Esophagus squamous epithelium (tissue), 5 donors: ENCODE results near the gene BCL7A. TPM values are rescaled to one million over a fixed set of nuclear protein-coding genes. Genes with fewer than 3 reads are reported as not detected.
A peak's percentile ranks its signal among the peaks of the same experiment; 100 is the strongest.

ENCODE experiments used
- DNase-seq: peaks from one replicate; lab custom pipeline; 2025; lab: John Stamatoyannopoulos, UW
- H3K27ac ChIP-seq, 4 donors: fragments of 200-600 bp; sonication (generic); one replicate each; pipeline ENCODE4 v1.5.1; 2016 to 2019; ENCODE audit warnings: mild to moderate bottlenecking in 1 of 4
- H3K27me3 ChIP-seq, 4 donors: fragments of 200-600 bp; sonication (generic); 1 replicate in 3 of 4; 2 replicates in 1 of 4; pipeline versions ENCODE4 v1.5.1 to v1.6.0; 2017 to 2021; ENCODE audit warnings: antibody characterized with exemption in 1 of 4
- H3K36me3 ChIP-seq, 3 donors: fragments of 200-600 bp; sonication (generic); one replicate each; pipeline ENCODE4 v1.5.1; 2016 to 2019
- H3K4me1 ChIP-seq, 3 donors: fragments of 200-600 bp; sonication (generic); one replicate each; pipeline ENCODE4 v1.5.1; 2017 to 2019
- H3K4me3 ChIP-seq, 4 donors: fragments of 200-600 bp; sonication (generic); 1 replicate in 3 of 4; 2 replicates in 1 of 4; pipeline ENCODE4 v1.5.1; 2016 to 2019; ENCODE audit warnings: mild to moderate bottlenecking in 2 of 4, moderate library complexity in 1 of 4
- H3K9me3 ChIP-seq, 3 donors: fragments of 200-600 bp; sonication (generic); one replicate each; pipeline ENCODE4 v1.5.1; 2016 to 2019
- CTCF ChIP-seq, 6 experiments: fragments of 450-650 bp in 4 of 6; fragments of 200-600 bp in 2 of 6; sonication (generic) in 2 of 6; IDR thresholded peaks; one replicate each; pipeline ENCODE4 v1.5.1; 2016 to 2019; ENCODE audit warnings: antibody characterized with exemption in 6 of 6, mild to moderate bottlenecking in 4 of 6, moderate library complexity in 4 of 6
- POLR2A ChIP-seq, 4 donors: fragments of 450-650 bp; IDR thresholded peaks; one replicate each; pipeline ENCODE4 v1.6.1; 2017; ENCODE audit warnings: antibody characterized with exemption in 4 of 4, mild to moderate bottlenecking in 4 of 4, moderate library complexity in 3 of 4
- WGBS, 2 donors: methylation state at CpG; one replicate each; pipeline ENCODE4 v1.1.5; 2018; 5-methylcytosine and 5-hydroxymethylcytosine counted together
- intact Hi-C: fragments of 100-400 bp; cut with DNase I; formaldehyde crosslinking; loops from one replicate; pipeline ENCODE4 v1.15.0; 2022
- total RNA-seq, 4 donors: library from RNA; depleted of rRNA; stranded (reverse); fragments of >200 nt; gene quantifications; one replicate each; pipeline ENCODE4 v1.1.0, GENCODE V29; 2016
- donor health status: DM: yes; HTN: yes; CAD: no.

BCL7A gene
- total RNA-seq, 4 donors from 2014 or later = 2.5 to 8.6 (median 5.1) TPM

GRCh38 chr12:122060081-122060501 is 38.4 kb downstream of the BCL7A start:
- 50 to 69% methylated on average over 11 to 14 of the region's 22 CpGs for whole genome bisulfite sequencing, 2 donors
- H3K27ac ChIP-seq = peak overlapping the region in 3 of 4 donors; percentile 35 to 36 (median 36)
- TF ChIP-seq POLR2A (IDR thresholded peaks at IDR 0.05) (no peak), CTCF (IDR thresholded peaks at IDR 0.05) (no peak)
- intact Hi-C loops = no loop called here
- peaks cover 24 to 50% (median 32%) of the 10 kb centered on the region in 3 donors for H3K4me1 ChIP-seq
- peaks cover 0 to 58% (median 0%) of the 10 kb centered on the region in 3 donors for H3K36me3 ChIP-seq
- H3K4me3 ChIP-seq = no peak overlapping the region
- DNase-seq = no peak
- H3K27me3 ChIP-seq = no peaks in the 10 kb centered on the region
- no peaks in the 10 kb centered on the region for H3K9me3 ChIP-seq

- H3K4me3 ChIP-seq = no peak overlapping the region
- no peaks in the 10 kb centered on the region for H3K27me3 ChIP-seq
- TF ChIP-seq POLR2A (IDR thresholded peaks at IDR 0.05) (no peak), CTCF (IDR thresholded peaks at IDR 0.05) (no peak)
- DNase-seq = no peak
- peak overlapping the region in 3 of 4 donors; percentile 1 to 55 (median 25) for H3K27ac ChIP-seq
- H3K36me3 ChIP-seq = peaks cover 0 to 46% (median 0%) of the 10 kb centered on the region in 3 donors
- H3K4me1 ChIP-seq = peaks cover 24 to 56% (median 33%) of the 10 kb centered on the region in 3 donors
- no peaks in the 10 kb centered on the region for H3K9me3 ChIP-seq
- intact Hi-C loops = no loop called here
- WGBS, 2 donors = 79 to 82% methylated on average over 6 to 13 of the region's 23 CpGs
Measured at GRCh38 chr12:122061253-122061652, 39.6 kb downstream of the BCL7A start.

DNA sequence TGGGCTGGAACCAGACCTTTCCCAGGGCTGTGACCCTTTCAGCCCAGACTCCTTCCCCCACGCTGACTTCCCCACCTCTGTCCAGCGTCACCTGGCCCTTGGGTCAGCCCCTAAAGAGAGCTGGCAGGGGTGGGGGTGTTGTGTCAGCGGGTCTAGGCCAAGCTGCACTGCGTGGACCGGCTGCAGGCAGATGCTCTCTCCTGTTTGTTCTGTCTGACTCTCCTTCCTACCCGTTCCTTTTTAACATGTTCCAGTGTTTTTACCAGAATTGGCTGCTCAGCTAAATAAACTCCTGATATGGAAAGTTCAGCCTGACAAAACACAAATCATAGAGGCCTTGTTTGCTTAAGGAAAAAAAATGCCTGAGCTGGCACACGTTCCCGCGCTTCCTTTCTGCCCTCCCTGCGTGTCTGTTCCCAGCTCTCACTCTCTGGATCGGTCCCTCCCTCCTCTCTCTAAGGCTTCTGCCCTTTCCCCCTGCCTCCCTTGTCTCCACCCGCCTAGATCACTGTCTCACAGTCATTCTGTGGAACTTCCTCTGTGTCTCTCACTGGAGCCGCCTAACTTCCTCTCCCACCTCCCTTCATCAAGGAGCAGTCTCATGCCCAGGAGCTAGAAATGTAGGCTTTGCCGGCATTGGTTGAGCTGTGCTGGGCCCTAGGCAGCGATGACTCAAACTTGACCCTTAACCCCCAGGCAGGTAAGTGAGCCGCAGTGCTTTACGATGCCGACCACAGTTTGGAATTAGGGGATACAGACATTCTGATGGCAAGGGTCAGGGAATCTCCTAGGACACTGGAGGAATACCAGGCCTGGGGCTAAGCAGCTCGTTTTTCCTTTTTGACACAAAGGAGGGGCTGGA is 41.4 kb downstream of the BCL7A start:
- Histone ChIP-seq H3K36me3 (peaks cover 0 to 29% (median 0%) of the 10 kb centered on the region in 3 donors), H3K27me3 (no peaks in the 10 kb centered on the region), H3K4me3 (peak overlapping the region in 2 of 4 donors; percentile 4 to 30), H3K27ac (peak overlapping the region; percentile 65 to 89 (median 81)), H3K9me3 (no peaks in the 10 kb centered on the region), H3K4me1 (peaks cover 24 to 65% (median 33%) of the 10 kb centered on the region in 3 donors)
- no peak for DNase-seq
- intact Hi-C loops = no loop called here
- TF ChIP-seq CTCF (IDR thresholded peaks at IDR 0.05) (no peak), POLR2A (IDR thresholded peaks at IDR 0.05) (peak in 1 of 4 donors; percentile 15)
- WGBS, 2 donors = 16% methylated on average over 14 to 19 of the region's 19 CpGs

DNA sequence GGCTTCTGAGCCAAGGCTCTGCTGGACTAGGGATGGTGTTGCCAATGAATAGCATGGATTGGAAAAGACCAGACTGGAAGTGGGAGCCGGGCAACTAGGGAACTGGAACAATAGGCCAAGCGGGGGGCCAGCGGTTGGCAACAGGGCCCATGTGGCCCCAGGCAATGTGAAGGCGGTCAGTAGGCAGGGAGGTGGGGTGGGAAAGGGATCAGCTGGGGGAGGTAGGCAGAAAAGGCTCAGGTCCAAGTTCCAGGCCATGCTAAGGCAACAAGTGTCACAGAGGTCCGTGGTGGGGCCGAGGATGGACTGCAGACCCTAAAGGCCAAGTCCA is 42.0 kb downstream of the BCL7A start:
- Histone ChIP-seq H3K4me3 (peak overlapping the region in 1 of 4 donors; percentile 30), H3K36me3 (peaks cover 0 to 23% (median 0%) of the 10 kb centered on the region in 3 donors), H3K9me3 (no peaks in the 10 kb centered on the region), H3K27me3 (no peaks in the 10 kb centered on the region), H3K4me1 (peaks cover 24 to 71% (median 33%) of the 10 kb centered on the region in 3 donors), H3K27ac (peak overlapping the region; percentile 61 to 89 (median 81))
- no peak for DNase-seq
- intact Hi-C loops = no loop called here
- 73 to 77% methylated on average over 6 of the region's 6 CpGs for WGBS, 2 donors
- TF ChIP-seq POLR2A (IDR thresholded peaks at IDR 0.05) (no peak), CTCF (IDR thresholded peaks at IDR 0.05) (no peak)
